Measurements from ENCODE around the gene PDE1C.

The PDE1C gene

DNA sequence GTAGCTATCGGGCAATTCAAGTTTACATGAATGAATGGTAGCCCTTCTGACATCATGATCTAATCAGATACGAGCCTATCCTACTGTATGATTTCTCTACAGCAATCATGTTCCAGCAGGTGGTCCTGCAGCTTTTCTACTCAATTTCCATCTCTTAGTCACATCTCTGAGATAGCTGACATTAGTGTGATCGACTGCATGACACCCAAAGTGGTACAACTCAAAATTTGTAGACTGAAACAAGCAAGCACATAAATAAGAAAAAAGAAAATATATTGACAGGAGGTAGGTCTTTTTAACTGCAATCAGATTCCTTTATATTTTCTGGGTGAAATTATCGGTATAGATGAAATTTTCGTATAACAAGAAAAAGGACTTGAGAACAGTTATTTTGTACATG is 251.2 kb downstream of the PDE1C start:
- no peak overlapping the region for H3K4me3 ChIP-seq (replicated peaks; ENCODE audit: low read depth, low read length)
- TF ChIP-seq, protein P1, sequence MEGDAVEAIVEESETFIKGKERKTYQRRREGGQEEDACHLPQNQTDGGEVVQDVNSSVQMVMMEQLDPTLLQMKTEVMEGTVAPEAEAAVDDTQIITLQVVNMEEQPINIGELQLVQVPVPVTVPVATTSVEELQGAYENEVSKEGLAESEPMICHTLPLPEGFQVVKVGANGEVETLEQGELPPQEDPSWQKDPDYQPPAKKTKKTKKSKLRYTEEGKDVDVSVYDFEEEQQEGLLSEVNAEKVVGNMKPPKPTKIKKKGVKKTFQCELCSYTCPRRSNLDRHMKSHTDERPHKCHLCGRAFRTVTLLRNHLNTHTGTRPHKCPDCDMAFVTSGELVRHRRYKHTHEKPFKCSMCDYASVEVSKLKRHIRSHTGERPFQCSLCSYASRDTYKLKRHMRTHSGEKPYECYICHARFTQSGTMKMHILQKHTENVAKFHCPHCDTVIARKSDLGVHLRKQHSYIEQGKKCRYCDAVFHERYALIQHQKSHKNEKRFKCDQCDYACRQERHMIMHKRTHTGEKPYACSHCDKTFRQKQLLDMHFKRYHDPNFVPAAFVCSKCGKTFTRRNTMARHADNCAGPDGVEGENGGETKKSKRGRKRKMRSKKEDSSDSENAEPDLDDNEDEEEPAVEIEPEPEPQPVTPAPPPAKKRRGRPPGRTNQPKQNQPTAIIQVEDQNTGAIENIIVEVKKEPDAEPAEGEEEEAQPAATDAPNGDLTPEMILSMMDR (IDR thresholded peaks at IDR 0.05; ENCODE audit: low read depth, low read length, missing control alignments) = no peak
- no peak for DNase-seq (ENCODE audit: extremely low read depth, low read depth)

DNA sequence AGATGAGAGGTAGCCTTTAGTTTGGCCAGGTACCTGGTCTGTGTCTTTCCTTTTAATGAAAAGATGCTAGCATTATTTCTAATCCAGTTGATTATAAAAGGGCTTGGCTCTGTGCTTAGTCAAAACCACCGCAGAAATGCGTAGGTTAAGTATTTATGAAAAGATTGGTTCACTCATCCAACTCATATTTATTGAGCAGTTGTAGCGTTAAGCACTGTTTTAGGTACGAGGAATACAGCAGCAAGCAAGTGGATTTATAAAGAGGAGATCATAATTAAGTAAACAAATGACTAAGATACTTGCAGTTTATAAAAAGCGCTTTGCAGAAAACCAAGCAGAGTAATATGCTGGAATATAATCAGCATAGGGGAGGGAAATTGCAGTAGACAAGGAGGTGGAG is 253.4 kb downstream of the PDE1C start:
- TF ChIP-seq, protein P1 (IDR thresholded peaks at IDR 0.05; ENCODE audit: low read depth, low read length, missing control alignments) = no peak
- no peak for DNase-seq (ENCODE audit: extremely low read depth, low read depth)

DNA sequence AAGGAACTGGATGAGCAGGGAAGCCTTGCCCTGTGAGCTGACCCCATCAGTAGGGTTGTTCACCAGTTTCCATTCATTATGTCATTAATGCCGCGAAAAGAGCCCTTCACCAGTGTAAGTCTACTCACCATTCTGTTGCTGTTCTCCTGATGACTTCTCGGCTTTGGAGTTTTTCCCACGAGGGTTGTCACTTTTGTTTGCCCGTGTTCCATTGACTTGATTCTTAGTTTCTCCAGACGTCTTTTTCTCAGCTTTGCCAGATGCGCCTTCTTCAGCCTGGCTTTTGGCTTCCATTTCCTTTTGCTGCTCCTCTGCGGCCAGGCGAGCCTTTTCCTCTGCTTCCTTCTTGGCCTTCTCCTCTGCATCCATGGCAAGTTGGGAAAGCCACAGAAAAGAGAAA is 254.4 kb downstream of the PDE1C start:
- TF ChIP-seq, protein P1 (IDR thresholded peaks at IDR 0.05; ENCODE audit: low read depth, low read length, missing control alignments) = no peak
- no peak overlapping the region for H3K4me3 ChIP-seq (replicated peaks; ENCODE audit: low read depth, low read length)
- no peak for DNase-seq (ENCODE audit: extremely low read depth, low read depth)

More for the DNA sequence above, 253.4 kb downstream of the PDE1C start:
- no peak overlapping the region for H3K4me3 ChIP-seq (replicated peaks; ENCODE audit: low read depth, low read length)

DNA sequence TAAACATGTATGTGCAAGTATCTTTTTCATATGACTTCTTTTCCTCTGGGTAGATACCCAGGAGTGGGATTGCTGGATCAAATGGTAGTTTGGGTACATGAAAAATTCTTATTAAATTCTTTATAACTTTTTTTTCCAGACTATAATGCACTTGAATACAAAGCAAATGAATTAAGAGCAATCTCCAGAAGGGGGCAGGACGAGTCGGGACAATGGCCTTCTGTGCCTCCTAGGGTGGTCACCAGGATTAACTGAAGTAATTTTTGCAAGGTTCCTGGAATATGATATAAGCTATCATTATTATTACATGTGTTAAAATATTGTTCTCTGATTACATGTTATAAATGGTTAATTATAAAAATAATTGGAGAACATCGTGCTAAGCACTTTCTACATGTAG is 256.0 kb downstream of the PDE1C start:
- no peak overlapping the region for H3K4me3 ChIP-seq (replicated peaks; ENCODE audit: low read depth, low read length)
- TF ChIP-seq, protein P1 (IDR thresholded peaks at IDR 0.05; ENCODE audit: low read depth, low read length, missing control alignments) = peak; percentile 2
- no peak for DNase-seq (ENCODE audit: extremely low read depth, low read depth)

DNA sequence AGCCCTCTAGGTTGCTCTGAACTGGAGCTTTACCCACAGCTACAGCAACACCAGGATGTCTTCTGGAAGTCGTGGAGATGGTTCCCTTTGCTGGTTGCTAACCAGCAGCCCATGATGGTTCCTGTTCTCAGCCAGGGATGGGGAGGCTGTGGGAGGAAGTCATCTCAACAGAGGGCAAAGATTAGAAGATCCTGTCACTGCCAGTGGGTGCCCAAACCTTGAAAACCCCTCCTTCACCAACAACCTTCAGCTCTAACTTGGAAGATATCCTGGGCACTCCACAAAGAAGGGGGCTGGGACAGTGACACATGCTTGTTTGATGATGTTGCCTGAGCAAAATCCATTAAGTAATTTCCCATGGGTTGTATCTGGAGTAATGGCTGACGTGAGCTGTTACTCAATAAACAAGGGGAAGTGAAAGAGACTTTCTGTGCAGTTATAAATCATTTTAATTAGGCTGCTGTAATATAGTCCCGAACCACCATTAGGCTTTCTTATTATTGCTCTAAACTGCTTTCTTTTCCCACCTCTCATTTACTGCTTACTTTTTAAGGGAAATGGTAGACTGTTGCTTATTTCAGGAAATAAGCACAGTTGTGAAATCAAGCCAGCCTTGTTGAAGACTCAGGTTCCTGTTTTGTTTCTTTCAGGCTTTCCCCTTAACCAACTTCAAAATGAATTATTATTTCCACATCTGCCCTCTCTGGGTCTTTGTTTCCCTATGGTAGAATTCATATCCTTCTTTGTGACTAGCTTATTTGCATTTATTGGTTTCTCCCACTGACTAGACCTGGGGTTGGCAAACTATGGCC is 258.4 kb downstream of the PDE1C start:
- DNase-seq (ENCODE audit: extremely low read depth, low read depth) = no peak
- no peak overlapping the region for H3K4me3 ChIP-seq (replicated peaks; ENCODE audit: low read depth, low read length)
- TF ChIP-seq, protein P1 (IDR thresholded peaks at IDR 0.05; ENCODE audit: low read depth, low read length, missing control alignments) = no peak

DNA sequence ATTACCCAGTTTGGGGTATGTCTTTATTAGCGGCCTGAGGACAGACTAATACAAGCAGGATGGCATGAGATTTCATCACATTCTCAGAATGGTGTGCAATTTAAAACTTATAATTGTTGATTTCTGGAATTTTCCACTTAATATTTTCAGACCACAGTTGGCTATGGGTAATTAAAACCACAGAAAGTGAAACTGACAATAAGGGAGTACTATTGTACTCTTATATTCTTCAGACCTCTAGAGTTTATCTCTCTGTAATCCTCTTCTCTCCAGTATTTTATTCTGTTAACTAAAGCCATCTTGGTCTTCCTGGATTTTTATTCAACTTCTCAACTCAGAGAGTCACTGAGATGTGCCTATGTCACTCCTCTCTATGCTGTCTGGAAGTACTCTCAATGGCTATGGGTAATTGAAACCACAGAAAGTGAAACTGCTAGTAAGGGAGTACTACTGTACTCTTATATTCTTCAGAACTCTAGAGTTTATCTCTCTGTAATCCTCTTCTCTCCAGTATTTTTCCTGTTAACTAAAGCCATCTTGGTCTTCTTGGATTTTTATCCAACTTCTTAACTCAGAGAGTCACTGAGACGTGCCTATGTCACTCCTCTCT is 264.9 kb downstream of the PDE1C start:
- TF ChIP-seq, protein P1 (IDR thresholded peaks at IDR 0.05; ENCODE audit: low read depth, low read length, missing control alignments) = no peak
- no peak for DNase-seq (ENCODE audit: extremely low read depth, low read depth)
- no peak overlapping the region for H3K4me3 ChIP-seq (replicated peaks; ENCODE audit: low read depth, low read length)
